ENCODE data around the gene PLXNB2. TPM values are rescaled to one million over a fixed set of nuclear protein-coding genes. Genes with fewer than 3 reads are reported as not detected.

PLXNB2 gene
- total and polyA plus RNA-seq, 2 of the 4 experiments (the other 2 are of a cell fraction), result 73.1 to 202 TPM

DNA sequence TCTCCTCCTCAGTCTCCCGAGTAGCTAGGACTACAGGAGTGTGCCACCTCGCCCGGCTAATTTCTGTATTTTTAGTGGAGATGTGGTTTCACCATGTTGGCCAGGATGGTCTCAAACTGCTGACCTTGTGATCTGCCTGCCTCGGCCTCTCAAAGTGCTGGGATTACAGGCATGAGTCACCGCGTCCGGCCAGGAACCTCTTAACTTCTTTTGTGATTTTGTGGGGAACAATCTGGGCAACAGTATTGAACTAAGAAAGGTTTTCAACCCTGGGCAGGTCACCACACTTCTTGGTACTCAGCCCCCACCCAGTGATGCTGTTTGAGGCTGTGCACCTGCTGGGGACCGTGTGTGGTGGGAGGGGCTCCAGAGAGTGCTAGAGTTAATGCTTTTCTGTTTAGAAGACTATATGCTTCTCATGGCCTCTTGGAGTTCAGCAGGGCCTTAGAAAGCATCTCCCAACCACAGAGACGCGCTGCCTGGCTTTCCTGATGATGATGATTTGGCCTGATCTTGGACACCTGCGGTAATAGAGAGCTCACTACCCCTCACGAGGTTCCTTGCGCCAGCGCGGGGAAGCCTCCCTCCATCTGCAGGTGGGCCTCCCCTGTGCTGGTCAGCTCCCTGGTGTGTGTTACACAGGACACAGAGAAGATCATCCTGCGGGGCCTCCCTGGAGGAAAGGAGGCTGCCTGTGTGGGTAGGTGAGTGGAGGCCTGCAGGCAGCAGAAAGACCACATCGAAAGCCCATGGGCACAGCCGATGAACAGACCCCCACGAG lies 18.2 kb upstream of the PLXNB2 start:
- H2AK5ac ChIP-seq (ENCODE audit: low read depth, low read length), result no peak overlapping the region
- no peak overlapping the region for H3K23ac ChIP-seq (ENCODE audit: low read depth, low read length)
- peak overlapping the region; percentile 92 for H2AK9ac ChIP-seq (replicated peaks; ENCODE audit: low read depth, low read length, poor library complexity)
- in situ Hi-C loops (cut with MboI; ENCODE audit: low sequenced_read_pairs) (loop anchor here (5.0 to 10.0 kb wide), 2 partner anchors 51 to 73 kb away; partner anchors contain the start of genes HDAC10 and MAPK11), intact Hi-C loops (cut with micrococcal nuclease) (loop anchor here (2.0 to 5.0 kb wide), 4 partner anchors 19 to 73 kb away; partner anchors contain the start of genes MAPK11 and PLXNB2), dilution Hi-C loops (cut with HindIII; ENCODE audit: low sequenced_read_pairs, unreplicated experiment) (no loop called here)
- peaks cover 7% of the 10 kb centered on the region for H3K9me1 ChIP-seq (ENCODE audit: insufficient read depth, low read length)
- WGBS, 2 experiments (ENCODE audit: extremely low coverage in 2 of 2, insufficient read length in 1 of 2), result 86% methylated on average over 1 of the region's 19 CpGs; no CpG with 5 or more reads in 1 of the 2 experiments
- peaks cover 6% of the 10 kb centered on the region for H3K4me1 ChIP-seq (ENCODE audit: control insufficient read depth, insufficient read depth, low read length)
- no peak overlapping the region for H2BK5ac ChIP-seq (ENCODE audit: low read depth, low read length, poor library complexity, severe bottlenecking)
- no peak overlapping the region for H3K56ac ChIP-seq (ENCODE audit: extremely low read depth, insufficient read depth, low read length)
- peak overlapping the region; percentile 79 for H3K9ac ChIP-seq (ENCODE audit: low read depth, low read length)
- peak overlapping the region; percentile 89; the same call in 1 of the 2 replicates for H3K4me2 ChIP-seq (ENCODE audit: low read depth, low read length)
- H3K79me1 ChIP-seq (ENCODE audit: low read depth in 1 of 2, low read length in 2 of 2), result peaks cover 11 to 26% of the 10 kb centered on the region in 2 experiments
- H2BK120ac ChIP-seq (ENCODE audit: low read depth, low read length), result no peak overlapping the region
- ChIA-PET POLR2A (ENCODE audit: unreplicated experiment) (no interaction called here), CTCF (interaction anchor here (0.9 kb wide), 1 partner anchor 17 kb away, joined by 3 read pairs; no protein-coding TSS in a partner anchor)
- H3K4me3 ChIP-seq (ENCODE audit: insufficient read depth, low read depth, low read length), result peak overlapping the region; percentile 86; the same call in 1 of the 2 replicates
- H3K27ac ChIP-seq (ENCODE audit: insufficient read depth, low read length), result no peak overlapping the region
- H2BK20ac ChIP-seq (ENCODE audit: low read depth, low read length), result no peak overlapping the region
- no peak overlapping the region; the same call in 1 of the 2 replicates for H3K4ac ChIP-seq (ENCODE audit: low read depth, low read length)
- no peak overlapping the region; the same call in 1 of the 2 replicates for H3K14ac ChIP-seq (replicated peaks; ENCODE audit: low read depth, low read length)
- no peaks in the 10 kb centered on the region; the same call in 1 of the 2 replicates for H3K27me3 ChIP-seq (ENCODE audit: control insufficient read depth, insufficient read depth, low read length)
- H4K91ac ChIP-seq (ENCODE audit: insufficient read depth, low read depth, low read length), result no peak overlapping the region
- H2BK15ac ChIP-seq (ENCODE audit: low read depth, low read length), result no peak overlapping the region
- ATAC-seq (ENCODE audit: low read depth) (no peak), DNase-seq (no peak)
- no peak for TF ChIP-seq RFX5 (IDR thresholded peaks at IDR 0.05; ENCODE audit: low read depth, low read length)
- TF ChIP-seq POLR2A (IDR thresholded peaks at IDR 0.05; ENCODE audit: low read depth, low read length), result no peak
- peak overlapping the region; percentile 96 for H2AFZ ChIP-seq (replicated peaks; ENCODE audit: low read length, poor library complexity)
- no peak overlapping the region for H3K18ac ChIP-seq (ENCODE audit: low read depth, low read length)
- BruUV-seq (replicated peaks), result no TSS peak
- H4K20me1 ChIP-seq (ENCODE audit: insufficient read depth, low read length), result no peaks in the 10 kb centered on the region
- no peaks in the 10 kb centered on the region for H3K36me3 ChIP-seq (ENCODE audit: control insufficient read depth, insufficient read depth, low read length)
- H3K9me3 ChIP-seq (ENCODE audit: control insufficient read depth, insufficient read depth, low read length), result no peaks in the 10 kb centered on the region
- 0 out of 4 replicates have a peak overlapping the region, but pooled peaks of 1 of the 2 experiments have one; percentile 54 for H4K8ac ChIP-seq (ENCODE audit: low read depth in 2 of 2, low read length in 2 of 2)
- no peak overlapping the region for H4K5ac ChIP-seq (ENCODE audit: low read depth, low read length)
